Naive B cell (primary cell): Measurements from ENCODE around the gene SOBP. TPM values are rescaled to one million over a fixed set of nuclear protein-coding genes. Genes with fewer than 3 reads are reported as not detected.
"Not testable (repeated sequence)": the region's sequence is repeated elsewhere in the genome, so short reads cannot be mapped to it uniquely, and the experiment has no call there.

Source experiments
- ATAC-seq, 2 donors: fragments of 150-1000 bp; cut with Tn5 transposase; 2 replicates each; pipeline ENCODE4 v1.10.0; 2021; ENCODE audit warnings: low read depth in 2 of 2, mild to moderate bottlenecking in 2 of 2, moderate library complexity in 2 of 2
- DNase-seq: peaks from one replicate; pipeline ENCODE4 v3.0.0; 2022
- H3K27ac Mint-ChIP-seq, 6 donors: one replicate each; pipeline ENCODE4 v1.8.0; 2020 to 2022; ENCODE audit warnings: mild to moderate bottlenecking in 6 of 6, mixed read lengths in 6 of 6, moderate library complexity in 5 of 6, inconsistent platforms in 2 of 6
- H3K27me3 Mint-ChIP-seq, 3 donors: one replicate each; pipeline ENCODE4 v1.8.0; 2021 to 2022; ENCODE audit warnings: mixed read lengths in 3 of 3, mild to moderate bottlenecking in 1 of 3
- H3K36me3 Mint-ChIP-seq, 2 donors: one replicate each; pipeline ENCODE4 v1.8.0; 2020 to 2022; ENCODE audit warnings: mixed read lengths in 2 of 2, inconsistent platforms in 1 of 2, mild to moderate bottlenecking in 1 of 2
- H3K4me1 Mint-ChIP-seq, 3 donors: one replicate each; pipeline ENCODE4 v1.8.0; 2020 to 2022; ENCODE audit warnings: mixed read lengths in 3 of 3, inconsistent platforms in 1 of 3, mild to moderate bottlenecking in 1 of 3, moderate library complexity in 1 of 3
- H3K4me3 Mint-ChIP-seq, 8 donors: one replicate each; pipeline ENCODE4 v1.8.0; 2020 to 2022; ENCODE audit warnings: mild to moderate bottlenecking in 8 of 8, mixed read lengths in 8 of 8, moderate library complexity in 8 of 8, inconsistent platforms in 2 of 8
- H3K9me3 Mint-ChIP-seq, 7 donors: one replicate each; pipeline ENCODE4 v1.8.0; 2020 to 2022; ENCODE audit warnings: mixed read lengths in 7 of 7, mild to moderate bottlenecking in 5 of 7, inconsistent platforms in 2 of 7, moderate library complexity in 1 of 7
- polyA plus RNA-seq, 6 donors: library from polyadenylated mRNA; unstranded; fragments of 300-500 nt; fragmentation: Illumina TruSeq; gene quantifications; one replicate each; pipeline ENCODE4 v1.2.3, GENCODE V29; 2021; ENCODE audit warnings: low read depth in 6 of 6

SOBP gene
- polyA plus RNA-seq, 6 donors from 2014 or later: 1.7 to 4.3 (median 2.3) TPM

DNA sequence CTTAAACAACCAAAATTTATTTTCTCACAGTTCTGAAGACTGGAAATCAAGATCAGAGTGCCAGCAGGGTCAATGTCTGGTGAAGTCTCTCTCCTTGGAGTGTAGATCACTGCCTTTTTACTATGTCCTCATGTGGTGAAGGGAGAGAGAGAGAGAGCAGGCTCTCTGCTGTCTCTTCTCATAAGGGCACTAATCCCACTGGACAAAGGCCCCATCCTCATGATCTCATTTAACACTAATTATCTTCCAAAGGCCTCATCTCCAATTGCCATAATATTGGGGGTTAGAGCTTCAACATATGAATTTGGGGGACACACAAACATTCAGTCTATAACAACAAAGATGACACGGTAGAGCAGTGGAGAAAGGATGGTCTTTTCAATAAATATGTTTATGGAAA is 27.4 kb downstream of the SOBP start:
- Mint-ChIP-seq H3K4me1 (no peaks in the 10 kb centered on the region), H3K4me3 (peak overlapping the region in 1 of 8 donors; percentile 10), H3K27me3 (peaks cover 0 to 18% (median 0%) of the 10 kb centered on the region in 3 donors), H3K36me3 (peaks cover 16 to 17% of the 10 kb centered on the region in 2 donors), H3K27ac (no peak overlapping the region), H3K9me3 (peaks cover 0 to 37% (median 26%) of the 10 kb centered on the region in 7 donors)
- ATAC-seq (no peak), DNase-seq (no peak)

GRCh38 chr6:107519224-107519623 is 29.3 kb downstream of the SOBP start:
- not testable (repeated sequence) for DNase-seq, ATAC-seq, H3K4me1 Mint-ChIP-seq, H3K27ac Mint-ChIP-seq, H3K4me3 Mint-ChIP-seq
- H3K36me3 Mint-ChIP-seq: peaks cover 11 to 12% of the 10 kb centered on the region in 2 donors
- H3K27me3 Mint-ChIP-seq: peaks cover 0 to 13% (median 0%) of the 10 kb centered on the region in 3 donors
- H3K9me3 Mint-ChIP-seq: peaks cover 0 to 33% (median 26%) of the 10 kb centered on the region in 7 donors

DNA sequence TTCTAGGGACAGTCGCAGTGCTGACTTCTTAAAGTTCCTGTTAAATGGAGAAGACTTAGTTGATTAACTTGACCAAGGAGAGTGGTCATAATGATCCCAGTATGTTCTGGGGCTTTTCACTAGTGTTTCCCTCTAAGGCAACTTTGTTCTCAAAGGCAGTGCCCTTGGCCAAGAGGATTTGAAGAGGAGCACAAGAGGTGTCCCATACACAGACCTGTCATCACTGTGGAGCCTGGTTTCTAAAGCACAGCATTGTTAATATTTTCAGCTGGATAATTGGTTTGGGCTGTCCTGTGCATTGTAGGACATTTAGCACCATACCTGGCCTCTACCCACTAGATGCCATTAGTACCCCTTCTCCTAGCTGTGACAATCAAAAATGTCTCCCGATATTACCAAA is 30.8 kb downstream of the SOBP start:
- not testable (repeated sequence) for DNase-seq, H3K4me1 Mint-ChIP-seq, H3K27ac Mint-ChIP-seq, H3K4me3 Mint-ChIP-seq, ATAC-seq
- Mint-ChIP-seq H3K9me3 (peaks cover 0 to 22% (median 14%) of the 10 kb centered on the region in 7 donors), H3K27me3 (peaks cover 0 to 21% (median 8%) of the 10 kb centered on the region in 3 donors), H3K36me3 (peaks cover 9 to 19% of the 10 kb centered on the region in 2 donors)

GRCh38 chr6:107523054-107523791 is 33.3 kb downstream of the SOBP start:
- ATAC-seq: no peak
- H3K4me1 Mint-ChIP-seq: no peaks in the 10 kb centered on the region
- no peak for DNase-seq
- peaks cover 4 to 24% (median 15%) of the 10 kb centered on the region in 3 donors for H3K27me3 Mint-ChIP-seq
- H3K9me3 Mint-ChIP-seq: peaks cover 0 to under 1% (median 0%) of the 10 kb centered on the region in 7 donors
- peaks cover 7 to 8% of the 10 kb centered on the region in 2 donors for H3K36me3 Mint-ChIP-seq
- no peak overlapping the region for H3K4me3 Mint-ChIP-seq
- H3K27ac Mint-ChIP-seq: peak overlapping the region in 1 of 6 donors; percentile 28

GRCh38 chr6:107523794-107524193 is 33.9 kb downstream of the SOBP start:
- no peak for DNase-seq
- Mint-ChIP-seq H3K36me3 (peaks cover 7 to 8% of the 10 kb centered on the region in 2 donors), H3K4me1 (no peaks in the 10 kb centered on the region), H3K9me3 (no peaks in the 10 kb centered on the region), H3K27me3 (peaks cover 4 to 24% (median 15%) of the 10 kb centered on the region in 3 donors), H3K4me3 (no peak overlapping the region), H3K27ac (no peak overlapping the region)
- ATAC-seq: no peak

- Mint-ChIP-seq H3K27me3 (peaks cover 4 to 21% (median 15%) of the 10 kb centered on the region in 3 donors), H3K4me3 (no peak overlapping the region), H3K9me3 (no peaks in the 10 kb centered on the region), H3K27ac (no peak overlapping the region), H3K36me3 (peaks cover 7 to 8% of the 10 kb centered on the region in 2 donors), H3K4me1 (no peaks in the 10 kb centered on the region)
- ATAC-seq: no peak
- DNase-seq: no peak
Observed at GRCh38 chr6:107524626-107525025, 34.7 kb downstream of the SOBP start.

- no peak overlapping the region for H3K27ac Mint-ChIP-seq
- no peak for DNase-seq
- H3K4me3 Mint-ChIP-seq: no peak overlapping the region
- no peak for ATAC-seq
- H3K36me3 Mint-ChIP-seq: peaks cover 0 to 4% of the 10 kb centered on the region in 2 donors
- peaks cover 0 to 4% (median 0%) of the 10 kb centered on the region in 3 donors for H3K27me3 Mint-ChIP-seq
- H3K9me3 Mint-ChIP-seq: peaks cover 0 to 2% (median 0%) of the 10 kb centered on the region in 7 donors
- no peaks in the 10 kb centered on the region for H3K4me1 Mint-ChIP-seq
Observed at GRCh38 chr6:107531868-107532267, 42.0 kb downstream of the SOBP start.

DNA sequence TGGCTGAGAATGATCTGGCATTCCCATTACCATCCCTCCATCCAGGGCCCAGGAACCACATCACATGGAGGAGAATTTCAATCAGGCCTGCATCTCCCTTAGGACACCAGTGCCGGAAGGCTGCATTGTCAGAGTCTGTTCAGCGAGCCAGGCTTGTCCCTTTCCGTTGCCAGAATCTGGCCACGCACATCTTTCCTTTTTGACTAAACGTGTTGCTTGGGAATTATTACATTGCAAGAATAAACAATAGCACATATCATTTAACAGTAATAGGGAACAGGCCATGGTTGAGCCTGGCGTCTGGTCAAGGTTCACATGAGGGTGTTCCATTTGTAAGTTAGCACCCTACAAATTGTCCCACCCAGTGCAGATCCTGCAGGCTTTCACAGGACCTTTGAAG is 42.8 kb downstream of the SOBP start:
- H3K9me3 Mint-ChIP-seq: peaks cover 0 to 2% (median 0%) of the 10 kb centered on the region in 7 donors
- ATAC-seq (no peak), DNase-seq (no peak)
- H3K4me1 Mint-ChIP-seq: no peaks in the 10 kb centered on the region
- H3K4me3 Mint-ChIP-seq: no peak overlapping the region
- peaks cover 0 to 4% of the 10 kb centered on the region in 2 donors for H3K36me3 Mint-ChIP-seq
- H3K27me3 Mint-ChIP-seq: peaks cover 0 to 2% (median 0%) of the 10 kb centered on the region in 3 donors
- no peak overlapping the region for H3K27ac Mint-ChIP-seq

- Mint-ChIP-seq H3K27me3 (peaks cover 0 to 3% (median 0%) of the 10 kb centered on the region in 3 donors), H3K4me3 (no peak overlapping the region), H3K9me3 (peaks cover 0 to 2% (median 0%) of the 10 kb centered on the region in 7 donors), H3K4me1 (no peaks in the 10 kb centered on the region), H3K27ac (no peak overlapping the region), H3K36me3 (peaks cover 0 to 4% of the 10 kb centered on the region in 2 donors)
- DNase-seq: no peak
- ATAC-seq: no peak
Observed at GRCh38 chr6:107533415-107534059, 43.6 kb downstream of the SOBP start.

GRCh38 chr6:107534571-107535141 is 44.7 kb downstream of the SOBP start:
- Mint-ChIP-seq H3K36me3 (peaks cover 0 to 8% of the 10 kb centered on the region in 2 donors), H3K4me3 (no peak overlapping the region), H3K27me3 (peaks cover 5 to 14% (median 5%) of the 10 kb centered on the region in 3 donors)

GRCh38 chr6:107535626-107536025 is 45.7 kb downstream of the SOBP start:
- H3K4me1 Mint-ChIP-seq: no peaks in the 10 kb centered on the region
- peaks cover 6 to 21% (median 7%) of the 10 kb centered on the region in 3 donors for H3K27me3 Mint-ChIP-seq
- H3K27ac Mint-ChIP-seq: no peak overlapping the region
- ATAC-seq: no peak
- H3K4me3 Mint-ChIP-seq: no peak overlapping the region
- DNase-seq: no peak
- peaks cover 0 to 2% (median 0%) of the 10 kb centered on the region in 7 donors for H3K9me3 Mint-ChIP-seq
- H3K36me3 Mint-ChIP-seq: peaks cover 0 to 9% of the 10 kb centered on the region in 2 donors

More at GRCh38 chr6:107534571-107535141, 44.7 kb downstream of the SOBP start:
- Mint-ChIP-seq H3K4me1 (no peaks in the 10 kb centered on the region), H3K27ac (no peak overlapping the region), H3K9me3 (peaks cover 0 to 2% (median 0%) of the 10 kb centered on the region in 7 donors)
- DNase-seq (no peak), ATAC-seq (no peak)

GRCh38 chr6:107536180-107536961 is 46.5 kb downstream of the SOBP start:
- peaks cover 0 to 2% (median 0%) of the 10 kb centered on the region in 7 donors for H3K9me3 Mint-ChIP-seq
- peaks cover 6 to 21% (median 7%) of the 10 kb centered on the region in 3 donors for H3K27me3 Mint-ChIP-seq
- no peak for DNase-seq
- H3K27ac Mint-ChIP-seq: peak overlapping the region in 1 of 6 donors; percentile 87
- no peaks in the 10 kb centered on the region for H3K4me1 Mint-ChIP-seq
- no peak for ATAC-seq
- H3K36me3 Mint-ChIP-seq: peaks cover 0 to 9% of the 10 kb centered on the region in 2 donors
- H3K4me3 Mint-ChIP-seq: no peak overlapping the region

DNA sequence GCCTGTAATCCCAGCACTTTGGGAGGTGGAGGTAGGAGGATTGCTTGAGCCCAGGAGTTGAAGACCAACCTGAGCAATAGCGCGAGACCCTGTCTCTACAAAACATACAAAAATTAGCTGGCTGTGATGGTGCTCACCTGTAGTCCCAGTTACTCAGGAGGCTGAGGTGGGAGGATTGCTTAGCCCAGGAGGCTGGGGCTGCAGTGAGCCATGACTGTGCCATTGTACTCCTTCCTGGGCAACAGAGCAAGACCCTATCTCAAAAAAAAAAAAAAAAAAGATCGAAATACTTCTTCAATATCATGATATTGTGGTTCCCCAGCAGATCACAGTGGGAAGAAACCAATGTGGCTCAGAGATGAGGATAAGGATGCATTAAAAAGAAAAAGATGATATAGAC is 47.6 kb downstream of the SOBP start:
- H3K4me1 Mint-ChIP-seq: no peaks in the 10 kb centered on the region
- no peak overlapping the region for H3K27ac Mint-ChIP-seq
- peaks cover 0 to 2% (median 0%) of the 10 kb centered on the region in 7 donors for H3K9me3 Mint-ChIP-seq
- H3K27me3 Mint-ChIP-seq: peaks cover 15 to 32% (median 15%) of the 10 kb centered on the region in 3 donors
- no peak for DNase-seq
- ATAC-seq: no peak
- peaks cover 8 to 9% of the 10 kb centered on the region in 2 donors for H3K36me3 Mint-ChIP-seq
- H3K4me3 Mint-ChIP-seq: no peak overlapping the region
